Measurements from ENCODE around the gene SLC8A1.

The SLC8A1 gene

DNA sequence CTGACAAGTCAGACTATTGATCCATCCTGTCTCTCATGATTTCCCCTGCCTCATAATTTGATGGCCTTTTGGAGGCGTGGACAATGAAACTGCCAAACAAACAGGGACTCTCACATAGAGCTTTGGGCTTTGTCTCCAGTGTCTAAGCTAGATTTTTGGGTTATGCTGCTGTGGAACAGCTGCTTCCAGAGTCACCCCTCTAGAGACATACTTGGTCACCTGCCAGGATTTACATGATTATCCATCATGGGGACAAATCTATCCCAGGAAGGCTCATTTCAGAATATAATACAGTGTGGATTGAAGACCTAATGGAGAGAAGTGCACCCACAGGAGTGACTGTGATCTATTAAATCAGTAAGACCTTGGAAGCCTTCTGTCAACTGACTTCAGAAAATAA is 159.6 kb downstream of the SLC8A1 start:
- Histone ChIP-seq H3K36me3 (ENCODE audit: insufficient read depth, low read length) (no peaks in the 10 kb centered on the region), H3K9me3 (ENCODE audit: low read depth, low read length) (no peaks in the 10 kb centered on the region), H3K27ac (no peak overlapping the region), H3K4me3 (no peak overlapping the region), H3K9ac (ENCODE audit: insufficient read length) (no peak overlapping the region)
- TF ChIP-seq FOXP2 (optimal IDR thresholded peaks at IDR 0.05; ENCODE audit: control extremely low read depth, extremely low read length, insufficient read depth) (no peak), POLR2AphosphoS5 (IDR thresholded peaks at IDR 0.05; ENCODE audit: borderline replicate concordance, low read depth, low read length) (no peak), EZH2 (IDR thresholded peaks at IDR 0.05) (no peak)
- DNase-seq (ENCODE audit: low read depth, low spot score) = no peak

DNA sequence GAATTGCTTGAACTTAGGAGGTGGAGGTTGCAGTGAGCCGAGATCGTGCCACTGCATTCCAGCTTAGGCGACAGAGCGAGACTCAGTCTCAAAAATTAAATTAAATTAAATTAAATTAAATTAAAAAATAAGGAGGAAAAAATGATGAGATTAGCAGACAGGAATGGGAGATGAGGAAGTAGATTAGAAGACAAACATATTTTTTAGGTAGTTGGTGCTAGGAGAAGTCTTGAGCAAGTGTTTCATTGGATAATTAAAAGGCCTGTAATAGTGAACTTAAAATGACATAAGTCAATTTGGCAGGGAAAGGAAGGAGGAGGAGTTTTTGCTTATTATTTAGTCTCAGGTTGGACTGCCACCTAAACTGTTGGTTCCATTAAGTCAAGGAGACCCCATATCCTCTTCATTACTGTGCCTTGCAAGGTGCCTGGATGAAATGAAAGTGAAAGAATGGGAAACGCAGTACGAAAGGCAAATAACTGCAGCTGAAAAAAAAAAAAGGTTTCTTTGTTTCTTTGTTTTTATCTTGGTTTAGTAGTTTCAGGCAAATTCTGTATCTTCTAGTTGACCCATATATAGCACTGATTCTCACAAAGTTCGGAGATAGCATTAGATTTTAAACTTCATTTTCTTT is 162.0 kb downstream of the SLC8A1 start:
- no peak overlapping the region for H3K9ac ChIP-seq (ENCODE audit: insufficient read length)
- no peak overlapping the region for H3K27ac ChIP-seq
- no peaks in the 10 kb centered on the region for H3K9me3 ChIP-seq (ENCODE audit: low read depth, low read length)
- no peak for DNase-seq (ENCODE audit: low read depth, low spot score)
- TF ChIP-seq FOXP2 (optimal IDR thresholded peaks at IDR 0.05; ENCODE audit: control extremely low read depth, extremely low read length, insufficient read depth) = no peak
- TF ChIP-seq POLR2AphosphoS5 (IDR thresholded peaks at IDR 0.05; ENCODE audit: borderline replicate concordance, low read depth, low read length) = no peak
- TF ChIP-seq EZH2 (IDR thresholded peaks at IDR 0.05) = no peak
- no peak overlapping the region for H3K4me3 ChIP-seq
- H3K36me3 ChIP-seq (ENCODE audit: insufficient read depth, low read length) = no peaks in the 10 kb centered on the region

DNA sequence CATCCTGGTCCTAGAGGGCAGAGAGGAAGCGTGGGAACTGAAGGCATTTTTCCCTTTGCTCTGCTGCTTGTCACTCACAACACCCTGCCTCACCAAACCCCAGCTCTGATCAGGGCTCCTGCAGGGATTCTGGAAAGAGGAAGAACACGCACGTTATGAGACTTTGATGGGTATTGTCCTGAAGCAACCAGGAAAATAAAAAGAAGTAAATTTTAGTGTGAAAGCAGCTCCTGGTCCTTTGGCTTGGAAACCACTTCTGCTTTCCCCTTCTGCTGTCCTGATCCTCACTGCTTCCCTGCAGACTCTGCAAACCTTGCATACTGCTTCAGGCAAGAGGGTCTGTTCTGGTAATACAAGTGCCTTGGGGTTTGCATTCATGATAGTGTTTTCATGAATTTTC is 164.1 kb downstream of the SLC8A1 start:
- DNase-seq (ENCODE audit: low read depth, low spot score) = no peak
- H3K36me3 ChIP-seq (ENCODE audit: insufficient read depth, low read length) = no peaks in the 10 kb centered on the region
- H3K9me3 ChIP-seq (ENCODE audit: low read depth, low read length) = no peaks in the 10 kb centered on the region
- H3K9ac ChIP-seq (ENCODE audit: insufficient read length) = no peak overlapping the region
- H3K27ac ChIP-seq = no peak overlapping the region
- no peak for TF ChIP-seq POLR2AphosphoS5 (IDR thresholded peaks at IDR 0.05; ENCODE audit: borderline replicate concordance, low read depth, low read length)
- TF ChIP-seq FOXP2 (optimal IDR thresholded peaks at IDR 0.05; ENCODE audit: control extremely low read depth, extremely low read length, insufficient read depth) = no peak
- TF ChIP-seq EZH2 (IDR thresholded peaks at IDR 0.05) = no peak
- no peak overlapping the region for H3K4me3 ChIP-seq

DNA sequence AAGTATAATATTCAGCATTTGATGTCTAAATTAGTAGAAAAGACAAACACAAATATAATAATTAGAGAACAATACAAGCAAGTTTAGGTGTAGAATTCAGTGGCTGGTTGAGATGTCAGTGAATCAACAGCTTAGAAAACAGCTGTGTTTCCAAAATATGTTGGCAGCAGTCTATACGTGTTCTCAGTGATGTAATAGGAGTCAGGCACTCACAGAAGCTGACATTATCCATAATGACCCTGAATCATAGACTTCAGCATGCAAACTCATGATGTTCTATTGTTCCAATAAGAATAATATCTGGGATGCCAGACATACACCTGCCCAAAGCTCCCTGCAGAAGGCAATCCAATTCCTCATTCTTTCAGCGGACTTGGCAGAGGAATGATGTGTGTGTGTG is 164.7 kb downstream of the SLC8A1 start:
- no peaks in the 10 kb centered on the region for H3K9me3 ChIP-seq (ENCODE audit: low read depth, low read length)
- no peak for DNase-seq (ENCODE audit: low read depth, low spot score)
- no peak overlapping the region for H3K4me3 ChIP-seq
- no peak overlapping the region for H3K27ac ChIP-seq
- TF ChIP-seq EZH2 (IDR thresholded peaks at IDR 0.05) (no peak), FOXP2 (optimal IDR thresholded peaks at IDR 0.05; ENCODE audit: control extremely low read depth, extremely low read length, insufficient read depth) (no peak), POLR2AphosphoS5 (IDR thresholded peaks at IDR 0.05; ENCODE audit: borderline replicate concordance, low read depth, low read length) (no peak)
- H3K9ac ChIP-seq (ENCODE audit: insufficient read length) = no peak overlapping the region
- no peaks in the 10 kb centered on the region for H3K36me3 ChIP-seq (ENCODE audit: insufficient read depth, low read length)

DNA sequence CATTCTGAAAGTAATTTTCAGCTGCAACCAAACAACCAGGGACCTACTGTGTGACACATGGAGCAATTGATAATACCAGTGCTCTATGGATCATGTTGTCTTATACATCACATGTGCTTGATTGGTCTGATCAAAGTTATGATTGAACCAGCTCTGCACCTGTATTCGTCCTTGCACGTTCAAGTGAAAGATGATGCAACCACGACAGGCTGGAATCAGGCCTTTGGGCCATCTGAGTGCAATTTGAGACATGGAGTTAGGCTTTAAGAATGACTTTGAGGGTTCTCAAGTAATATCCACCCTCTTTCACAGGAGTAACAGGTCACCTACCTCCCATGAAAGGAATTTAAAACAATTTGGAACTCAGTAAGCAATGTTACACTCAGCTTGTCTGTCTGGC is 165.2 kb downstream of the SLC8A1 start:
- no peak for TF ChIP-seq EZH2 (IDR thresholded peaks at IDR 0.05)
- TF ChIP-seq POLR2AphosphoS5 (IDR thresholded peaks at IDR 0.05; ENCODE audit: borderline replicate concordance, low read depth, low read length) = no peak
- TF ChIP-seq FOXP2 (optimal IDR thresholded peaks at IDR 0.05; ENCODE audit: control extremely low read depth, extremely low read length, insufficient read depth) = no peak
- no peak for DNase-seq (ENCODE audit: low read depth, low spot score)
- no peak overlapping the region for H3K9ac ChIP-seq (ENCODE audit: insufficient read length)
- no peaks in the 10 kb centered on the region for H3K9me3 ChIP-seq (ENCODE audit: low read depth, low read length)
- no peaks in the 10 kb centered on the region for H3K36me3 ChIP-seq (ENCODE audit: insufficient read depth, low read length)
- no peak overlapping the region for H3K27ac ChIP-seq
- no peak overlapping the region for H3K4me3 ChIP-seq

DNA sequence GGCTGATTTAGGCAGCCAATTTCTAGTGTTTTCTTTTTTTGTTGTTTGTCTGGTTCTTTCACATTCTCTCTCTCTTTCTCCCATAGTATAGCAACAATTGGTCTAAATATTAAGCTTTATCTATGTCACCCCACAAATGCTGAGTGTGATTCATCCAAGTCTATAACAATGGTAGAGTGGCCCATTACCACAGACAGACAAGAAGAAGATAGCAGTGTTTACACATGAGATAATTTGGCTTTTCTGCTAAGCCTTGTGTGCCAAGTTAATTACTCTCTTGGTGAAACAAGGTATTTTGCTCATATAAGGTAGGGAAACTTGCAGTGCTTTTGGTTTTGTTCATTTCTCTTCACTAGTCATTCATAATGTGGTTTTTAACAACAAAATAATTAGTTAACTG is 166.5 kb downstream of the SLC8A1 start:
- Histone ChIP-seq H3K27ac (no peak overlapping the region), H3K36me3 (ENCODE audit: insufficient read depth, low read length) (no peaks in the 10 kb centered on the region), H3K9me3 (ENCODE audit: low read depth, low read length) (no peaks in the 10 kb centered on the region), H3K4me3 (no peak overlapping the region), H3K9ac (ENCODE audit: insufficient read length) (no peak overlapping the region)
- no peak for DNase-seq (ENCODE audit: low read depth, low spot score)
- TF ChIP-seq POLR2AphosphoS5 (IDR thresholded peaks at IDR 0.05; ENCODE audit: borderline replicate concordance, low read depth, low read length) = no peak
- TF ChIP-seq FOXP2 (optimal IDR thresholded peaks at IDR 0.05; ENCODE audit: control extremely low read depth, extremely low read length, insufficient read depth) = no peak
- no peak for TF ChIP-seq EZH2 (IDR thresholded peaks at IDR 0.05)

DNA sequence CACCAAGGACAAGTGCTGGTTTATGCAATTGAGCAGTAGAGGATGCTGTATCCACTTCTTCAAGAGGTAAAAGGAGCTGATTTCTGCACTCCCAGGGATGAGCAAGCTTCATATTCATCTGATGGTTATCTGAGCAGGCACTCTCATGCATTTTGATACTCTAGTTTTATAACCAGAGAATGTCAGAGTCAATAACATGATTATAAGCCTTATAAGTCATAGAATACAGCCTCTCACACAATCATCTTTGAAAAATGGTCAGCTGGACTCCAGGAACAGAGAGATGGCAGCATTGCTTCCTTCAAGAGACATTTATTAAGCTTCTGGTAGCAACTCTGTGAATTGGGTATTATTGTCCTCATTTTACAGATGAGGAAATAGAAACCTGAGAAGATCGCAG is 167.1 kb downstream of the SLC8A1 start:
- TF ChIP-seq POLR2AphosphoS5 (IDR thresholded peaks at IDR 0.05; ENCODE audit: borderline replicate concordance, low read depth, low read length) = no peak
- TF ChIP-seq EZH2 (IDR thresholded peaks at IDR 0.05) = no peak
- no peak for TF ChIP-seq FOXP2 (optimal IDR thresholded peaks at IDR 0.05; ENCODE audit: control extremely low read depth, extremely low read length, insufficient read depth)
- H3K36me3 ChIP-seq (ENCODE audit: insufficient read depth, low read length) = no peaks in the 10 kb centered on the region
- H3K4me3 ChIP-seq = no peak overlapping the region
- H3K27ac ChIP-seq = no peak overlapping the region
- no peak overlapping the region for H3K9ac ChIP-seq (ENCODE audit: insufficient read length)
- DNase-seq (ENCODE audit: low read depth, low spot score) = no peak
- H3K9me3 ChIP-seq (ENCODE audit: low read depth, low read length) = no peaks in the 10 kb centered on the region

DNA sequence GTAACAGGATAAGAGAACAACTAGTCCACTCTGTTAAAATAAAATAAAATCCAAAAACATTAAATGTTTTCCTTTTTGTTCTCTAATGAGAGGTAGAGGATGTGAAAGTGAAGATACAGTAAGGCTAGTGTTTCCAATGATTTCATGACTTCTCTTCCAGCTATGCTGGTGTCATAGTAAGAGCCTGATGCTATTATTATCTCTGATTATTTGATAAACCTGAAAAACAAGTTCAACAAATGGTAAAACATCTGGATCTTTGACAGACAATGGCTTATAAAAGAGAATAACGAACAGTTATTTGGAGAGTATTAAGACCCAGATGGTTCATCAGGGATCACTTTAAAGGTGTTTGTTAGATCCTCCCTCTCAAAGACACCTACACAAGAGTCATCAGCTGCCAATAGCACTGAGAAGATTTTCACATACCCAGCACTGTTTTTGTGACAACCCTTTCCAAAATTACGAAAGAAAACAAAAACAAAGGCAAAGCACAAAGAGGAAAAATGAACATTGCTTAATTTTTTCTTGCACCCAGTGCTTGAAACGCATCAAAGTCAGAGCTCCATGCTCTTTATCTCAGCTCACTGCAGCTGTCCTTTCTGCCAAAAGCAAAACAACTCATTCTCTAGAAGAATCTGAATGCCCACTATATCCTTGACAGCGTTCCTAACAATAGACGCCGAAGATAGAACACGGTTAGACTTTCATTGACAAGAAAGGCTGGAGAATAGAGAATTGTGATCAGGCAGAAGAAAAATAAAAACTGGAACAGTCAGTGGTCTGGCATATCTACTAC is 168.6 kb downstream of the SLC8A1 start:
- no peaks in the 10 kb centered on the region for H3K36me3 ChIP-seq (ENCODE audit: insufficient read depth, low read length)
- H3K4me3 ChIP-seq = no peak overlapping the region
- H3K9me3 ChIP-seq (ENCODE audit: low read depth, low read length) = no peaks in the 10 kb centered on the region
- H3K9ac ChIP-seq (ENCODE audit: insufficient read length) = no peak overlapping the region
- no peak for TF ChIP-seq POLR2AphosphoS5 (IDR thresholded peaks at IDR 0.05; ENCODE audit: borderline replicate concordance, low read depth, low read length)
- DNase-seq (ENCODE audit: low read depth, low spot score) = no peak
- no peak overlapping the region for H3K27ac ChIP-seq
